Duodenal mucosa (tissue), 2 donors: ENCODE measurements around the gene PTPRB.

ENCODE experiments used
- H3K27ac ChIP-seq: one replicate; pipeline ENCODE4 v1.7.0; 2013; ENCODE audit warnings: low read depth, low read length
- H3K27me3 ChIP-seq, 2 donors: one replicate each; pipeline ENCODE4 v1.7.0; 2013; ENCODE audit warnings: low read length in 2 of 2, control low read depth in 1 of 2; ENCODE audit not compliant: insufficient read depth in 2 of 2, control insufficient read depth in 1 of 2
- H3K36me3 ChIP-seq, 2 donors: one replicate each; pipeline ENCODE4 v1.7.0; 2013; ENCODE audit warnings: low read length in 2 of 2, control low read depth in 1 of 2; ENCODE audit not compliant: insufficient read depth in 2 of 2, control insufficient read depth in 1 of 2
- H3K4me1 ChIP-seq, 2 donors: one replicate each; pipeline ENCODE4 v1.7.0; 2013; ENCODE audit warnings: low read length in 2 of 2, control low read depth in 1 of 2; ENCODE audit not compliant: insufficient read depth in 2 of 2, control insufficient read depth in 1 of 2
- H3K4me3 ChIP-seq, 2 donors: one replicate each; pipeline ENCODE4 v1.7.0; 2013; ENCODE audit warnings: low read length in 2 of 2, low read depth in 1 of 2
- H3K9ac ChIP-seq, 2 donors: one replicate each; pipeline ENCODE4 v1.7.0; 2013; ENCODE audit warnings: low read length in 2 of 2, low read depth in 1 of 2
- H3K9me3 ChIP-seq, 2 donors: one replicate each; pipeline ENCODE4 v1.7.0; 2013; ENCODE audit warnings: low read length in 2 of 2, control low read depth in 1 of 2; ENCODE audit not compliant: control insufficient read depth in 1 of 2

The PTPRB gene

GRCh38 chr12:70553391-70553859 is 83.8 kb downstream of the PTPRB start:
- no peaks in the 10 kb centered on the region for H3K9me3 ChIP-seq
- H3K4me3 ChIP-seq, result no peak overlapping the region
- H3K36me3 ChIP-seq, result peaks cover 10 to 15% of the 10 kb centered on the region in 2 donors
- no peaks in the 10 kb centered on the region for H3K27me3 ChIP-seq
- no peak overlapping the region for H3K9ac ChIP-seq
- no peak overlapping the region for H3K27ac ChIP-seq
- no peaks in the 10 kb centered on the region for H3K4me1 ChIP-seq

- Histone ChIP-seq H3K27me3 (no peaks in the 10 kb centered on the region), H3K27ac (no peak overlapping the region), H3K36me3 (peaks cover 7 to 10% of the 10 kb centered on the region in 2 donors), H3K9me3 (no peaks in the 10 kb centered on the region), H3K4me1 (no peaks in the 10 kb centered on the region), H3K9ac (no peak overlapping the region), H3K4me3 (no peak overlapping the region)
Measured at GRCh38 chr12:70551731-70552130, 85.5 kb downstream of the PTPRB start.

GRCh38 chr12:70550180-70550577 is 87.0 kb downstream of the PTPRB start:
- Histone ChIP-seq H3K9ac (no peak overlapping the region), H3K4me1 (no peaks in the 10 kb centered on the region), H3K9me3 (no peaks in the 10 kb centered on the region), H3K27me3 (no peaks in the 10 kb centered on the region), H3K27ac (no peak overlapping the region), H3K4me3 (no peak overlapping the region), H3K36me3 (peaks cover 4 to 7% of the 10 kb centered on the region in 2 donors)

- no peak overlapping the region for H3K4me3 ChIP-seq
- H3K9me3 ChIP-seq, result no peaks in the 10 kb centered on the region
- no peak overlapping the region for H3K9ac ChIP-seq
- H3K27me3 ChIP-seq, result no peaks in the 10 kb centered on the region
- H3K36me3 ChIP-seq, result peaks cover 4 to 5% of the 10 kb centered on the region in 2 donors
- H3K4me1 ChIP-seq, result no peaks in the 10 kb centered on the region
- no peak overlapping the region for H3K27ac ChIP-seq
Measured at GRCh38 chr12:70549340-70550179, 87.7 kb downstream of the PTPRB start.

GRCh38 chr12:70543444-70543843 is 93.8 kb downstream of the PTPRB start:
- Histone ChIP-seq H3K36me3 (peaks cover 0 to 5% of the 10 kb centered on the region in 2 donors), H3K4me3 (no peak overlapping the region), H3K27me3 (no peaks in the 10 kb centered on the region), H3K27ac (no peak overlapping the region), H3K4me1 (peaks cover 25 to 27% of the 10 kb centered on the region in 2 donors), H3K9me3 (no peaks in the 10 kb centered on the region), H3K9ac (no peak overlapping the region)

- Histone ChIP-seq H3K27ac (no peak overlapping the region), H3K27me3 (no peaks in the 10 kb centered on the region)
Measured at GRCh38 chr12:70540996-70541395, 96.2 kb downstream of the PTPRB start.

GRCh38 chr12:70536650-70537049 is 100.6 kb downstream of the PTPRB start:
- Histone ChIP-seq H3K4me3 (no peak overlapping the region), H3K27me3 (no peaks in the 10 kb centered on the region), H3K36me3 (peaks cover 0 to 8% of the 10 kb centered on the region in 2 donors), H3K9ac (no peak overlapping the region), H3K27ac (no peak overlapping the region), H3K9me3 (no peaks in the 10 kb centered on the region), H3K4me1 (peaks cover 25 to 41% of the 10 kb centered on the region in 2 donors)

More at GRCh38 chr12:70540996-70541395, 96.2 kb downstream of the PTPRB start:
- Histone ChIP-seq H3K9me3 (no peaks in the 10 kb centered on the region), H3K9ac (no peak overlapping the region), H3K36me3 (peaks cover 0 to 2% of the 10 kb centered on the region in 2 donors), H3K4me3 (no peak overlapping the region), H3K4me1 (peaks cover 25 to 34% of the 10 kb centered on the region in 2 donors)

GRCh38 chr12:70535896-70536374 is 101.3 kb downstream of the PTPRB start:
- no peaks in the 10 kb centered on the region for H3K27me3 ChIP-seq
- H3K9me3 ChIP-seq, result no peaks in the 10 kb centered on the region
- H3K9ac ChIP-seq, result no peak overlapping the region
- peaks cover 20 to 38% of the 10 kb centered on the region in 2 donors for H3K4me1 ChIP-seq
- H3K4me3 ChIP-seq, result peak overlapping the region in 1 of 2 donors; percentile 12
- H3K27ac ChIP-seq, result no peak overlapping the region
- H3K36me3 ChIP-seq, result peaks cover 0 to 8% of the 10 kb centered on the region in 2 donors

GRCh38 chr12:70534466-70534865 is 102.8 kb downstream of the PTPRB start:
- Histone ChIP-seq H3K4me3 (no peak overlapping the region), H3K4me1 (peaks cover 5 to 24% of the 10 kb centered on the region in 2 donors), H3K9ac (no peak overlapping the region), H3K36me3 (peaks cover 0 to 8% of the 10 kb centered on the region in 2 donors), H3K27me3 (no peaks in the 10 kb centered on the region), H3K27ac (no peak overlapping the region), H3K9me3 (no peaks in the 10 kb centered on the region)

- no peak overlapping the region for H3K9ac ChIP-seq
Measured at GRCh38 chr12:70529647-70530046, 107.6 kb downstream of the PTPRB start.

More at GRCh38 chr12:70529647-70530046, 107.6 kb downstream of the PTPRB start:
- H3K27me3 ChIP-seq, result no peaks in the 10 kb centered on the region
- H3K4me1 ChIP-seq, result no peaks in the 10 kb centered on the region
- no peak overlapping the region for H3K27ac ChIP-seq
- H3K36me3 ChIP-seq, result peaks cover 2 to 9% of the 10 kb centered on the region in 2 donors
- H3K4me3 ChIP-seq, result no peak overlapping the region
- H3K9me3 ChIP-seq, result no peaks in the 10 kb centered on the region
